Esophagus muscularis mucosa (tissue), 4 donors: ENCODE results near the gene ZNF483. TPM values are rescaled to one million over a fixed set of nuclear protein-coding genes. Genes with fewer than 3 reads are reported as not detected.
A peak's percentile ranks its signal among the peaks of the same experiment; 100 is the strongest.

Experiments
- DNase-seq: peaks from one replicate; pipeline ENCODE4 v3.0.0-alpha.2; 2017; ENCODE audit errors: extremely low spot score
- H3K27ac ChIP-seq, 4 donors: fragments of 200-600 bp; sonication (generic); replicated peaks in 1 of 4; 1 replicate in 3 of 4; 2 replicates in 1 of 4; pipeline ENCODE4 v1.5.1; 2016 to 2019; ENCODE audit warnings: mild to moderate bottlenecking in 1 of 4
- H3K27me3 ChIP-seq, 4 donors: fragments of 200-600 bp; sonication (generic); one replicate each; pipeline versions ENCODE4 v1.5.1 to v1.6.0; 2016 to 2019
- H3K36me3 ChIP-seq, 4 donors: fragments of 200-600 bp; sonication (generic); one replicate each; pipeline ENCODE4 v1.5.1; 2016 to 2019
- H3K4me1 ChIP-seq, 4 donors: fragments of 200-600 bp; sonication (generic); one replicate each; pipeline ENCODE4 v1.5.1; 2016 to 2019
- H3K4me3 ChIP-seq, 4 donors: fragments of 200-600 bp; sonication (generic); 1 replicate in 2 of 4; 2 replicates in 2 of 4; pipeline ENCODE4 v1.5.1; 2016 to 2019; ENCODE audit warnings: mild to moderate bottlenecking in 4 of 4, moderate library complexity in 1 of 4
- H3K9me3 ChIP-seq, 4 donors: fragments of 200-600 bp; sonication (generic); 1 replicate in 3 of 4; 2 replicates in 1 of 4; pipeline ENCODE4 v1.5.1; 2016 to 2019
- EP300 ChIP-seq: sonication (generic); formaldehyde crosslinking; IDR thresholded peaks from one replicate; pipeline ENCODE4 v1.6.1; 2017; ENCODE audit warnings: antibody characterized with exemption
- POLR2A ChIP-seq: fragments of 450-650 bp; IDR thresholded peaks from one replicate; pipeline ENCODE4 v1.6.1; 2017; ENCODE audit warnings: antibody characterized with exemption, moderate library complexity, mild to moderate bottlenecking, low read depth
- POLR2AphosphoS5 ChIP-seq, 2 donors: sonication (generic); formaldehyde crosslinking; IDR thresholded peaks; one replicate each; pipeline ENCODE4 v1.6.1; 2017; ENCODE audit warnings: antibody characterized with exemption in 2 of 2
- WGBS: methylation state at CpG from one replicate; pipeline ENCODE4 v1.1.5; 2018; 5-methylcytosine and 5-hydroxymethylcytosine counted together
- intact Hi-C: fragments of 100-400 bp; cut with DNase I; formaldehyde crosslinking; loops from one replicate; pipeline ENCODE4 v1.15.1; 2023
- total RNA-seq, 4 donors: library from RNA; depleted of rRNA; stranded (reverse); fragments of >200 nt; gene quantifications; one replicate each; pipeline versions ENCODE4 v1.1.0 to v1.2.1, GENCODE V29; 2016
- TF ChIP-seq, protein P1 (sequence below), 3 experiments: fragments of 200-600 bp in 2 of 3; fragments of 450-650 bp in 1 of 3; sonication (generic) in 2 of 3; IDR thresholded peaks; one replicate each; pipeline ENCODE4 v1.5.1; 2017 to 2019; ENCODE audit warnings: antibody characterized with exemption in 3 of 3, mild to moderate bottlenecking in 2 of 3, moderate library complexity in 1 of 3

Gene ZNF483
- total RNA-seq, 4 donors from 2014 or later: 11.0 to 15.0 (median 14.5) TPM

DNA sequence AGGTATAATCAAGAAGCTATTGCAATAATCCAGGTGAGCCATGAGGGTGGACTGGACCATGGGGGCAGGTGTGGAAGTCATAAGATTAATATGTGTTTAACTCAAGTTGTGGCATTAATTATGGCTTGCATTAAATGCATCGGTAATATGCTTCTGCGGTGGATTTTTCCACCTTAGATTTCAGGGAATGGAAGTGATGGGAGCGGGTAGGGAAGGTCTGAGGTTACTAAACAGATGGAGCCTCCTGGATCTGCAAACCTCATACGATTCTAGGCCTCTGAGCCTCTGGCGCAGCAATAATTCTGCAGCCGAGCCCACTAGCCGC is 286 bp upstream of the ZNF483 start:
- 29% methylated on average over 7 of the region's 7 CpGs for WGBS
- Histone ChIP-seq H3K36me3 (peaks cover 0 to 15% (median 3%) of the 10 kb centered on the region in 4 donors), H3K27me3 (no peaks in the 10 kb centered on the region), H3K27ac (peak overlapping the region in 3 of 4 donors; percentile 74 to 81 (median 81)), H3K4me1 (peaks cover 10 to 21% (median 16%) of the 10 kb centered on the region in 4 donors), H3K4me3 (peak overlapping the region; percentile 81 to 90 (median 89)), H3K9me3 (no peaks in the 10 kb centered on the region)
- TF ChIP-seq POLR2AphosphoS5 (IDR thresholded peaks at IDR 0.05) (no peak), EP300 (no peak), POLR2A (no peak)
- TF ChIP-seq, protein P1, sequence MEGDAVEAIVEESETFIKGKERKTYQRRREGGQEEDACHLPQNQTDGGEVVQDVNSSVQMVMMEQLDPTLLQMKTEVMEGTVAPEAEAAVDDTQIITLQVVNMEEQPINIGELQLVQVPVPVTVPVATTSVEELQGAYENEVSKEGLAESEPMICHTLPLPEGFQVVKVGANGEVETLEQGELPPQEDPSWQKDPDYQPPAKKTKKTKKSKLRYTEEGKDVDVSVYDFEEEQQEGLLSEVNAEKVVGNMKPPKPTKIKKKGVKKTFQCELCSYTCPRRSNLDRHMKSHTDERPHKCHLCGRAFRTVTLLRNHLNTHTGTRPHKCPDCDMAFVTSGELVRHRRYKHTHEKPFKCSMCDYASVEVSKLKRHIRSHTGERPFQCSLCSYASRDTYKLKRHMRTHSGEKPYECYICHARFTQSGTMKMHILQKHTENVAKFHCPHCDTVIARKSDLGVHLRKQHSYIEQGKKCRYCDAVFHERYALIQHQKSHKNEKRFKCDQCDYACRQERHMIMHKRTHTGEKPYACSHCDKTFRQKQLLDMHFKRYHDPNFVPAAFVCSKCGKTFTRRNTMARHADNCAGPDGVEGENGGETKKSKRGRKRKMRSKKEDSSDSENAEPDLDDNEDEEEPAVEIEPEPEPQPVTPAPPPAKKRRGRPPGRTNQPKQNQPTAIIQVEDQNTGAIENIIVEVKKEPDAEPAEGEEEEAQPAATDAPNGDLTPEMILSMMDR (IDR thresholded peaks at IDR 0.05): no peak
- intact Hi-C loops: loop anchor here (5.0 kb wide), 1 partner anchor 42 kb away; the partner anchor contains the start of gene ECPAS
- no peak for DNase-seq

GRCh38 chr9:111527347-111527746 is 2.4 kb downstream of the ZNF483 start:
- H3K27me3 ChIP-seq: no peaks in the 10 kb centered on the region
- DNase-seq: no peak
- no peak overlapping the region for H3K4me3 ChIP-seq
- H3K9me3 ChIP-seq: no peaks in the 10 kb centered on the region
- no peak overlapping the region for H3K27ac ChIP-seq
- TF ChIP-seq POLR2A (no peak), EP300 (no peak), POLR2AphosphoS5 (IDR thresholded peaks at IDR 0.05) (no peak)
- TF ChIP-seq, protein P1 (IDR thresholded peaks at IDR 0.05): no peak
- intact Hi-C loops: loop anchor here (5.0 kb wide), 1 partner anchor 45 kb away; the partner anchor contains the start of gene ECPAS
- peaks cover 0 to 36% (median 18%) of the 10 kb centered on the region in 4 donors for H3K36me3 ChIP-seq
- WGBS: 91% methylated on average over 2 of the region's 2 CpGs
- peaks cover 10 to 21% (median 16%) of the 10 kb centered on the region in 4 donors for H3K4me1 ChIP-seq

DNA sequence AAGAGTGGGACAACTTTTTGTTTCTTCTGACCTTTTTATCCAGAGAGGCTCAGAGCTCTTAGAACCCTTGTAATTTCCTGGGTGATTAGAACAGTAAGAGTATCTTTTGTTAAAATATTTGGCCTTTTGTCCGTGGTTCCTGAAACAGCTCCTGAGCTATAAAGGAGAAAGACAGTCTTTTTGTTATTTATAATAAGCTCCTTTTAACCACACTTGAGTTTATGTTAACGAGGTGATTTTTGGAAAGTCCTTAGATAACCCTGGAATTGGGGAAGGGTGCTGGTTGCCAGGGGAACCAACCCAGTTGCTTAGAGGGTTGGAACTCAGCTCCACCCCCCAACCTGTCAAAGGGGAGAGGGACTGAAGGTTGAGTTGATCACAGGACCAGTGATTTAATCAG is 4.8 kb downstream of the ZNF483 start:
- TF ChIP-seq, protein P1 (IDR thresholded peaks at IDR 0.05): no peak
- TF ChIP-seq POLR2AphosphoS5 (IDR thresholded peaks at IDR 0.05) (no peak), POLR2A (no peak), EP300 (no peak)
- Histone ChIP-seq H3K27me3 (no peaks in the 10 kb centered on the region), H3K27ac (no peak overlapping the region), H3K4me1 (peaks cover 10 to 17% (median 15%) of the 10 kb centered on the region in 4 donors), H3K4me3 (no peak overlapping the region), H3K9me3 (peaks cover 0 to 16% (median 0%) of the 10 kb centered on the region in 4 donors), H3K36me3 (peaks cover 12 to 61% (median 37%) of the 10 kb centered on the region in 4 donors)
- no peak for DNase-seq
- intact Hi-C loops: loop anchor here (5.0 kb wide), 1 partner anchor 47 kb away; the partner anchor contains the start of gene ECPAS
- WGBS: 37% methylated on average over 2 of the region's 2 CpGs

DNA sequence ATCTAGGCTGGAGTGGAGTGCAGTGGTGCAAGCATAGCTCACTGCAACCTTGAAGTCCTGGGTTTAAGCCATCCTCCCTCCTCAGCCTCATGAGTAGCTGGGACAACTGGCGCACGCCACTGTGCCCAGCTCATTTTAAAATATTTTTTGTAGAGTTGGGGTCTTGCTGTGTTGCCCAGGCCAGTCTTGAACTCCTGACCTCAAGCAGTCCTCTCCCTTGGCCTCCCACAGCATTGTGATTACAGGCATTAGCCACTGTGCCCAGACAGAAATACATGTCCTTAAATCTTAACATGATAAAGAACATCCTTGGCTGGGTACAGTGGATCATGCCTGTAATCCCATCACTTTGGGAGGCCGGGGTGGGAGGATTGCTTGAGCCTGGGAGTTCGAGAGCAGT is 6.7 kb downstream of the ZNF483 start:
- Histone ChIP-seq H3K9me3 (peaks cover 0 to 36% (median 11%) of the 10 kb centered on the region in 4 donors), H3K27me3 (no peaks in the 10 kb centered on the region), H3K36me3 (peaks cover 31 to 80% (median 57%) of the 10 kb centered on the region in 4 donors), H3K4me3 (no peak overlapping the region), H3K4me1 (peaks cover 0 to 4% (median 3%) of the 10 kb centered on the region in 4 donors), H3K27ac (no peak overlapping the region)
- no peak for DNase-seq
- WGBS: 100% methylated on average over 4 of the region's 4 CpGs
- no peak for TF ChIP-seq EP300
- no peak for TF ChIP-seq POLR2AphosphoS5 (IDR thresholded peaks at IDR 0.05)
- TF ChIP-seq, protein P1 (IDR thresholded peaks at IDR 0.05): no peak
- no peak for TF ChIP-seq POLR2A
- intact Hi-C loops: no loop called here
